ENCODE results near the gene MYMX.

DNA sequence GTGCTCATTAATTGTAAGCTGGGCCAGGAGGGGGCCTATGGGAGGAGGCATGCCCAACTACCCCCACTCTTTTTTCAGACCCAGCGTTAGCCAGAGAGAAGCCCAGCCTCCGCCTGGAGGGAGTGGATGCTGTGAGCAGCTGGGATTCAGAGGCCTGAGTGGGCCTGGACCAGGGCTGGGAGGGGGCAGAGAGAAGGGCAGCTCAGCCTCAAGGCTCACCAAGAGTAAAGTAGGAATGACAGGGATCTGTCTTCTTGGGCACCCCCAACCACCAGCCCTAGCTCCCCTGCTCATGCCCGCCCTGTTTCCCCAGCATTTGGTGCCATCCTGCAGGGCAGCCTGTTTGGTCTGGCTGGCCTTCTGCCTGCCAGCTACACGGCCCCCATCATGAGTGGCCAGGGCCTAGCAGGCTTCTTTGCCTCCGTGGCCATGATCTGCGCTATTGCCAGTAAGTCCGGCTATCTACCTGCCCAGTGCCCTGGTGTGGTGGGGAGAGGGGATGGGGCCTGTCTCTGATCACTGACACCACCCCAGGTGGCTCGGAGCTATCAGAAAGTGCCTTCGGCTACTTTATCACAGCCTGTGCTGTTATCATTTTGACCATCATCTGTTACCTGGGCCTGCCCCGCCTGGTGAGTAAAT, 13.4 kb downstream of the MYMX start:
- TF ChIP-seq, protein P1, sequence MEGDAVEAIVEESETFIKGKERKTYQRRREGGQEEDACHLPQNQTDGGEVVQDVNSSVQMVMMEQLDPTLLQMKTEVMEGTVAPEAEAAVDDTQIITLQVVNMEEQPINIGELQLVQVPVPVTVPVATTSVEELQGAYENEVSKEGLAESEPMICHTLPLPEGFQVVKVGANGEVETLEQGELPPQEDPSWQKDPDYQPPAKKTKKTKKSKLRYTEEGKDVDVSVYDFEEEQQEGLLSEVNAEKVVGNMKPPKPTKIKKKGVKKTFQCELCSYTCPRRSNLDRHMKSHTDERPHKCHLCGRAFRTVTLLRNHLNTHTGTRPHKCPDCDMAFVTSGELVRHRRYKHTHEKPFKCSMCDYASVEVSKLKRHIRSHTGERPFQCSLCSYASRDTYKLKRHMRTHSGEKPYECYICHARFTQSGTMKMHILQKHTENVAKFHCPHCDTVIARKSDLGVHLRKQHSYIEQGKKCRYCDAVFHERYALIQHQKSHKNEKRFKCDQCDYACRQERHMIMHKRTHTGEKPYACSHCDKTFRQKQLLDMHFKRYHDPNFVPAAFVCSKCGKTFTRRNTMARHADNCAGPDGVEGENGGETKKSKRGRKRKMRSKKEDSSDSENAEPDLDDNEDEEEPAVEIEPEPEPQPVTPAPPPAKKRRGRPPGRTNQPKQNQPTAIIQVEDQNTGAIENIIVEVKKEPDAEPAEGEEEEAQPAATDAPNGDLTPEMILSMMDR (IDR thresholded peaks at IDR 0.05) = no peak
- TF ChIP-seq POLR2AphosphoS5 (IDR thresholded peaks at IDR 0.05; ENCODE audit: insufficient read depth in 1 of 2, low read depth in 1 of 2) = no peak
